HG03378 (cell line): ENCODE data around the gene DNAJB4.
"Not testable (repeated sequence)": the region's sequence is repeated elsewhere in the genome, so short reads cannot be mapped to it uniquely, and the experiment has no call there.

Experiments used
- ATAC-seq: cut with Tn5 transposase; IDR thresholded peaks from one replicate; pipeline ENCODE4 v1.9.1; 2021; ENCODE audit warnings: mild to moderate bottlenecking, moderate library complexity; ENCODE audit not compliant: unreplicated experiment

DNAJB4 gene

GRCh38 chr1:77990629-77991204 lies 14.0 kb upstream of the DNAJB4 start:
- ATAC-seq: no peak

- ATAC-seq: no peak
Measured at GRCh38 chr1:77991638-77992037, 13.1 kb upstream of the DNAJB4 start.

- no peak for ATAC-seq
Measured at GRCh38 chr1:77994117-77994705, 10.5 kb upstream of the DNAJB4 start.

- ATAC-seq: no peak
Measured at GRCh38 chr1:77996734-77997133, 8.0 kb upstream of the DNAJB4 start.

GRCh38 chr1:78000536-78000935 lies 4.2 kb upstream of the DNAJB4 start:
- ATAC-seq: not testable (repeated sequence)

- ATAC-seq: no peak
Measured at GRCh38 chr1:78003070-78003746, 1.5 kb upstream of the DNAJB4 start.

GRCh38 chr1:78003882-78004718 lies 639 bp upstream of the DNAJB4 start:
- peak; percentile 54 for ATAC-seq

GRCh38 chr1:78005448-78005722 lies 646 bp downstream of the DNAJB4 start:
- ATAC-seq: no peak

- ATAC-seq: no peak
Measured at GRCh38 chr1:78005755-78006154, 1.0 kb downstream of the DNAJB4 start.

- ATAC-seq: no peak
Measured at GRCh38 chr1:78006521-78006920, 1.8 kb downstream of the DNAJB4 start.

GRCh38 chr1:78007677-78008341 lies 3.1 kb downstream of the DNAJB4 start:
- ATAC-seq: no peak

GRCh38 chr1:78009276-78009675 lies 4.5 kb downstream of the DNAJB4 start:
- no peak for ATAC-seq

- no peak for ATAC-seq
Measured at GRCh38 chr1:78009836-78010235, 5.1 kb downstream of the DNAJB4 start.

GRCh38 chr1:78011050-78011449 lies 6.3 kb downstream of the DNAJB4 start:
- ATAC-seq: no peak

- ATAC-seq: no peak
Measured at GRCh38 chr1:78015148-78015547, 10.4 kb downstream of the DNAJB4 start.

- ATAC-seq: no peak
Measured at GRCh38 chr1:78019024-78019423, 14.3 kb downstream of the DNAJB4 start.

- ATAC-seq: not testable (repeated sequence)
Measured at GRCh38 chr1:78021134-78021533, 16.4 kb downstream of the DNAJB4 start.

- ATAC-seq: no peak
Measured at GRCh38 chr1:78029793-78030192, 25.1 kb downstream of the DNAJB4 start.

GRCh38 chr1:78032996-78033796 lies 28.5 kb downstream of the DNAJB4 start:
- no peak for ATAC-seq

GRCh38 chr1:78033797-78034172 lies 29.0 kb downstream of the DNAJB4 start:
- no peak for ATAC-seq

- ATAC-seq: no peak
Measured at GRCh38 chr1:78035121-78035520, 30.4 kb downstream of the DNAJB4 start.
